ENCODE data around the gene SLIT3. TPM values are rescaled to one million over a fixed set of nuclear protein-coding genes. Genes with fewer than 3 reads are reported as not detected.
A peak's percentile ranks its signal among the peaks of the same experiment; 100 is the strongest.

Gene SLIT3
- polyA plus RNA-seq, 6 donors from 2014 or later: not detected

DNA sequence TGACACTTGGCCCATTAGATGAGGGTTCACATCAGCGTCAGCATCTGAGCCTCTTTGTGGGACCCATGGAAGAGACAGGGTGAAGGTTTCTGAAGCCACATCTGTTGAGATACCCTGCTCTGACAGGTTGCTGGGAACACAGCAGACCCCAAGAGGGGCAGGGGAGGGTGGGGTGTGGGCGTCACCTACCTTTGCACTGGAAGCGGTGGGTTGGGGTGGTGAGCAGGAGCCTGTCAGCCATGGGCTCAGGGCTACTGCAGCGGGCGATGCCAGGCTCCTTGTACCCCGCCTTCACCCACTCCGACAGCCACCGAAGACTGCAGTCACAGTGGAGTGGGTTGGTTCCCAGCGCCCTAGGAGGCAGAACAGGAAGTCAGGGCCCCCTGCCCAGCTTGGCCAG, 590.2 kb downstream of the SLIT3 start:
- DNase-seq (no peak), ATAC-seq (ENCODE audit: low read depth in 2 of 2) (no peak)
- H3K27ac Mint-ChIP-seq: peak overlapping the region in 1 of 6 donors; percentile 3
- no peaks in the 10 kb centered on the region for H3K27me3 Mint-ChIP-seq
- no peaks in the 10 kb centered on the region for H3K4me1 Mint-ChIP-seq
- no peak overlapping the region for H3K4me3 Mint-ChIP-seq
- no peaks in the 10 kb centered on the region for H3K9me3 Mint-ChIP-seq
- H3K36me3 Mint-ChIP-seq: no peaks in the 10 kb centered on the region

DNA sequence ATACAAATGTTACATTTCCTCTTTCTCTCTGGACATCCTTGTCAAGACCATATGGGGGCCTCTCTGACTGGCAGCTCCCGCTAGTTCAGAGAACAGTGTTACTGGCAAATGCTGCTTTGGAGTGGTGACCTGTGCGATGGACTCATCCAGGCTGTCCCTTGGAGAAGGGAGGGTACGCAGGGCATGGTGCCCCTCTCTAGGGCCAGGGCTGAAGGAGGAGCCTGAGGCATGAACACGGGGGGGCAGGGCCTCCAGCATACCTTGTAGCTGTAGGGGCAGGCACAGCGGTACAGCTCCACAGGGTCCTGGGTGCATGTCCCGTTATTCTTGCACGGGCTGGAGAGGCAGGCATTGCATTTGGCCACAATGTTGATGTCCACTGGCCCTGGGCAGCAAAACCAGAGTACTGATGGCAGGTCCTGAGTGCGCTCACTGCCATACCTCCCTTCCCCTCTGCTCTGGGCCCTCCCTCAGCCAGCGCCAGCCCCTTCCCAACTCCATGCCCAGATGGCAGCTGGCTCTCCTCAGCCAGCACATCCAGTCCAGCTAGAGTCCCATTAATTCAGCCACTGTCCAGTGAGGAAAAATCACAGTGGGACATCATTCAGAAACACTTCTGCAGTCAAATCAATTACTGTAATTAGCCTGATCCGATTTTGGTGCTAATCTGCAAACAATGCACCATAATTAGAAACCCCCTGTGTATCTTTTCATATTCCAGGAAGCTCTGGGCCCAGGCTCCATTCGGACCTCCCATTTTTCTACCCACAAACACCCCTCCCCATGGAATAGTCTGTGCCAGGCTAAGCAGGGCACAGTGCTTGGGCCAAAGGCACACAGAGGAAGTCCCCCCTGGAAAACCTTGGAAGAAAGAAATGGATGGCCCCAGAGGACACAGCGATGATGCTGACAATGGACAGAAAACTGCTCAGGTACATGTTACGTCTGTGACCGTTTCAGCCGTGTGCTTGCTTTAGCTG, 592.9 kb downstream of the SLIT3 start:
- no peaks in the 10 kb centered on the region for H3K4me1 Mint-ChIP-seq
- peaks cover 0 to 4% (median 0%) of the 10 kb centered on the region in 3 donors for H3K27me3 Mint-ChIP-seq
- no peak for ATAC-seq (ENCODE audit: low read depth in 2 of 2)

DNA sequence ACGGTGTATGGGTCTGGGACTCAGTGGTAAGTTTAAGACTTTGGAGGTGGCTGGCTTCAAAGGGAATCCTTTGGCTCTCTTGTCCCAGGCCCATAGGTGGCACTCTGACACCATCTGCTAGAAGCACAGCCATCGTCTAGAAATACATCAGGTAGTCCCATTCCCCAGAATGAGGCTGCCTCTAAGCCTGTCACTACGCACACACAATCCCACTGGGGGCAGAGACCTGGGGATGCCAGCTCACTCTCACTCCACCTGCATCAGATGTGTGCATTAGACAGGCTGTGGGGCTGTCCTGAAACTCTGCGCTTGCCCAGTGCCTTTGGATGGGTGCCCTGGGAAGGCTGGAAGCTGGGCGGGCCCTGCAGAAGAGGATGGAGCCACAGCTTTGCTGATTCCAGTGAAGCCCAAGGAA, 594.3 kb downstream of the SLIT3 start:
- DNase-seq (no peak), ATAC-seq (ENCODE audit: low read depth in 2 of 2) (no peak)
- no peaks in the 10 kb centered on the region for H3K9me3 Mint-ChIP-seq
- H3K4me1 Mint-ChIP-seq: no peaks in the 10 kb centered on the region
- H3K4me3 Mint-ChIP-seq: no peak overlapping the region
- peaks cover 0 to 4% (median 0%) of the 10 kb centered on the region in 3 donors for H3K27me3 Mint-ChIP-seq
- no peak overlapping the region for H3K27ac Mint-ChIP-seq
- no peaks in the 10 kb centered on the region for H3K36me3 Mint-ChIP-seq

More for the DNA sequence above, 592.9 kb downstream of the SLIT3 start:
- Mint-ChIP-seq H3K9me3 (no peaks in the 10 kb centered on the region), H3K27ac (no peak overlapping the region), H3K4me3 (no peak overlapping the region), H3K36me3 (no peaks in the 10 kb centered on the region)
- DNase-seq: no peak

DNA sequence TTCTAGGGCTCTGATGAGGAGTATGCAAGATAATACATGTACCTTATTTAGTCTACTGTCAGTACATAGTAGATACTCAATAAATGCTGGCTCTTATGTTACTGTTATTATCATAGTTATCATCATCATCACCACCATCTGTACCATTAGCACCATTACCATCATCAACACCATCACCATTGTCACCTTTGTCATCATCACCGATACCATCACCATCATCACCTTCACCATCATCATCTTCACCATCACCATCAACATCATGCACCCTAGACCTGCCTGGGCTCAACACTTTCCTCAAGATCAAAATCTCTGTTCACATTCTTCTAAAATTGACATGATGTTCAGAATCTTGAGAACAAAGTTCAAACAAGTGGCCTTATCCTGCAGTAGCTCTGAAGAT, 595.6 kb downstream of the SLIT3 start:
- H3K4me1 Mint-ChIP-seq: no peaks in the 10 kb centered on the region
- H3K9me3 Mint-ChIP-seq: no peaks in the 10 kb centered on the region
- ATAC-seq (ENCODE audit: low read depth in 2 of 2) (no peak), DNase-seq (no peak)
- H3K27ac Mint-ChIP-seq: no peak overlapping the region
- no peak overlapping the region for H3K4me3 Mint-ChIP-seq
- H3K27me3 Mint-ChIP-seq: peaks cover 0 to 4% (median 0%) of the 10 kb centered on the region in 3 donors
- no peaks in the 10 kb centered on the region for H3K36me3 Mint-ChIP-seq

DNA sequence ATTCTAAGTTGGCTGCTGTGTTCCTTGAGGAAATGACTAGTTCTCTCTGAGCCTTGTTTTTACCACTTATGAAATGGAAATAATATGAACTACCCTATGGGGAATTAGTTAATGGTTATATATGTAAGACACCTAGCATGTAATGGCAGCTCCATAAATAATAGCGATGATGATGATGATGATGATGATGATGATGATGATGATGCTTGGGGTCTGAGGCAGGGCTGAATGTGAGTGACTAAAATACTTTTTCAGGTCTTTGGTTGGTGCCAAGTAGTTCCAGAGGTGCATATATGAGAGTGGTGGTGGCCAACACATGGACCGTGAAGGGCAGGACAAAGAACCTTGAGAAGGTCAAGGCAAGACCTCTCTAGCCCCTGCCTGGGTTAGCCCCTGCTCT, 598.4 kb downstream of the SLIT3 start:
- no peak overlapping the region for H3K27ac Mint-ChIP-seq
- no peaks in the 10 kb centered on the region for H3K36me3 Mint-ChIP-seq
- no peak for ATAC-seq (ENCODE audit: low read depth in 2 of 2)
- H3K9me3 Mint-ChIP-seq: no peaks in the 10 kb centered on the region
- DNase-seq: no peak
- no peak overlapping the region for H3K4me3 Mint-ChIP-seq
- H3K4me1 Mint-ChIP-seq: no peaks in the 10 kb centered on the region
- H3K27me3 Mint-ChIP-seq: peaks cover 5 to 10% (median 10%) of the 10 kb centered on the region in 3 donors

DNA sequence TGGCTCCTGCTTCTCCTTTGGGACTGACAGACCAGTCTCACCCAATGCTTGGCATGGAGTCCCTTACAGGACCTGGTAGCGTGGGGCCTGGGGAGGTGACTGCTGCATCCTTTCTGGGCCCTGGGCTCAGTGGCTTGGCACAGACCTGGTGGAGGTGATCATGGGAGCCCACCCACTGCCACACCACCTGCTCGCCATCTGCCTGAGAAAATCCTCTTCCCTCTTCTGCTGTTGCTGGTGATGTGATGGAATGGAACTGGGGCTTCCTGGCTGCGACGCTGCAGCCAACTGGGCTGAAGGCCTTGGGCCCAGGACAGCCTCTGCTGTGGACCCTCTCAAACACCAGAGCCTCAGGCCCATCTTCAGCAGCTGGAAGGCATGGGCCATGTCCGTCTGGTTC, 599.3 kb downstream of the SLIT3 start:
- Mint-ChIP-seq H3K36me3 (no peaks in the 10 kb centered on the region), H3K27ac (no peak overlapping the region), H3K4me1 (no peaks in the 10 kb centered on the region), H3K9me3 (no peaks in the 10 kb centered on the region), H3K27me3 (peaks cover 11 to 17% (median 12%) of the 10 kb centered on the region in 3 donors), H3K4me3 (no peak overlapping the region)
- DNase-seq (no peak), ATAC-seq (ENCODE audit: low read depth in 2 of 2) (no peak)

DNA sequence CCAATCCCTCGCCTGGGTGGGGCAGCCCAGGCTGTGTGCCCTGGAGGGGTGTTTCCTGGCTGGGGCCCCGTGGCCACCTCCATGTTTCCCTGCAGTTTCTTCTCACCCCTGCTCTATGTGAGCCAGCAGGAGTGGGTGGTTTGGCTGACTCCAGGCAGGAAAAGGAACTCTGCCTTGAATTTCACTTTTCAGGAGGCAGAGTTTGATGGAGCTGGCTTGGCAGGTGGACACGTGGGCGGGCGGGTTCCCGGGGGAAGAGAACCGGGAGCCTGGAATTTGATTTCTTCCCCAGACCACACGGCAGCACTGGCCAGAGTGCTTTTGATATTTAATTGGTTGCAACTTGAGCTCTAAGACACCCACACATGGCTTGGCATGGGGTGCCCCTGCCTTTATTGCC, 601.9 kb downstream of the SLIT3 start:
- Mint-ChIP-seq H3K9me3 (no peaks in the 10 kb centered on the region), H3K4me1 (no peaks in the 10 kb centered on the region), H3K36me3 (no peaks in the 10 kb centered on the region), H3K4me3 (no peak overlapping the region), H3K27ac (no peak overlapping the region), H3K27me3 (peaks cover 11 to 24% (median 12%) of the 10 kb centered on the region in 3 donors)
- no peak for ATAC-seq (ENCODE audit: low read depth in 2 of 2)
- DNase-seq: no peak

DNA sequence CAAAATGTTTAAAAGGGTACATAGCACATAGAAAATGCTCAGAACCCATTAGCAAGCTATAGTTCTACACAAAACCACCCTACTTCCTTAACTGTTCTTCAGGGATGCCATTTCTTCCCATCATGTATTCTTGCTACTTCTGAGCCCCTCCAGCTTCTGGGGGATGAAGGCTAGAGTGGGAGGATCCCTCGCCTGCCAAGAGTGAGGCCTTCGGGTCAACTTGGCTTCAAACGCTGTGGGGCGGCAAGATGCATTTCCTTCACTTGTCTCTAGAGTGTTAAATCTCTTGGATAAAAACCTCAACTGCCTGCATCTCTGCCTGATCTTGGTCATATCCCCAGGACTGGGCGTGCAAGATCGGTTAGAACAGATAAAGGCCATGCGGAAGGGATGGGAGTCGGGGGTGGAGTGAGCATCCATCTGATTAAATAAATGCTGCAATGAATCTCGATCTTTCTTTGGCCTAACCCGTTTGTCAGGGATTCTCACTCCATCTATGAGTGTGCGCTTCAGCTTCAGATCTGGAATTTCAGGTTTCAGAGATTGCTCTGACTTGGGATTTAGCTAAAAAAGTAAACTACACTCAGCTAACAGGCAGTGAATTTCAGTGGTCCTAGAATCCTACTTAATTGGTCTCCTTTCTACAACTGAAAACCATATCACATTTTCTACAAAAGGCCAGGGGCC, 603.8 kb downstream of the SLIT3 start:
- no peak overlapping the region for H3K4me3 Mint-ChIP-seq
- no peaks in the 10 kb centered on the region for H3K36me3 Mint-ChIP-seq
- H3K27me3 Mint-ChIP-seq: peaks cover 16 to 24% (median 17%) of the 10 kb centered on the region in 3 donors
- no peak for DNase-seq
- no peaks in the 10 kb centered on the region for H3K4me1 Mint-ChIP-seq
- ATAC-seq (ENCODE audit: low read depth in 2 of 2): no peak
- H3K27ac Mint-ChIP-seq: no peak overlapping the region
- H3K9me3 Mint-ChIP-seq: no peaks in the 10 kb centered on the region

DNA sequence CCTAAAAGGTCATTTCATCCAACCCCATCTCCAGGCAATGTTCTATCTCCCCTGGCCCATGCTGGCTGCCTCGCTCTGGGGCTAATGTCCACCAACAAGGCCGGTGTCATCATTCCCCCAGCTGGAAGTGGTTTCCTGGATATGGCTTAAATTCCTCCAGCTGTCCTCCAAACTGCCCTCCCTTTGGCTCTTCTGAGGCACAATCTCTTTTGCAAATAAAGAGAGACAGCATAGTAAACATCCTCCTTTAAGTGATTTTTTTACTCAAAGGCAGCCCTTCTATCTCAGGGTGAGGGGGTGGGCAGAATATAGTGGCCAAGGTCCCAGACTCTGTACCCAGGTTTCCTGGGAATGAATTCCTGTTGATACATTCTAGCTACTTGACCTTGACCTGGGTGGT, 604.3 kb downstream of the SLIT3 start:
- no peak for ATAC-seq (ENCODE audit: low read depth in 2 of 2)
- H3K4me3 Mint-ChIP-seq: no peak overlapping the region
- no peaks in the 10 kb centered on the region for H3K4me1 Mint-ChIP-seq
- no peak for DNase-seq
- H3K27ac Mint-ChIP-seq: no peak overlapping the region
- H3K27me3 Mint-ChIP-seq: peaks cover 19 to 29% (median 21%) of the 10 kb centered on the region in 3 donors
- H3K36me3 Mint-ChIP-seq: no peaks in the 10 kb centered on the region
- no peaks in the 10 kb centered on the region for H3K9me3 Mint-ChIP-seq

DNA sequence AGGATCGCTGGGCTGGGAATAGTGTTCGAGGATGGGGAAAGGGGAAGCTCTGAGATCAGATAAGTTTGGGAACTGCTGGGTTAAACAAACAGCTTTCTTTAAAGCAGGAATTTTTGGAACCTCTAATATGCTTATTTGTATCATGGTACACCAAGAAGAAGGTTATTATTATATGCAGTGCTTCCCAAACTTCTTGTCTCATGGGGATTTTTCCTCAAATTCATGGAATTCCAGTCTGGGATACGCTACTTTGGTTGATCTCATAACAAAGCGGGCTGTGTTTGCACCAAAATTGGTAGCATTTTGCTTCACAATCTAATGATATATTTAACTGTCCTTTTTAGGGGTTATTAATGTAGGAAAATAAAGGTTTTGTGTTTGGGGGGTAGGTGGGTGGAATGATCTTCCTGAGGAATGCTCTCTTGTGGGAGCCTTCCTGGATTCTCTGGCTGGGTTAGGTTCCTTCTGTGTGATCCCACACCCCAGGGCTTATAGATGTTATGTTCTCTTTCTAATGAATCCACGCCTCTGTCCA, 605.6 kb downstream of the SLIT3 start:
- no peaks in the 10 kb centered on the region for H3K9me3 Mint-ChIP-seq
- peak overlapping the region in 1 of 6 donors; percentile 42 for H3K27ac Mint-ChIP-seq
- no peak for ATAC-seq (ENCODE audit: low read depth in 2 of 2)
- H3K4me1 Mint-ChIP-seq: no peaks in the 10 kb centered on the region
- peaks cover 19 to 31% (median 21%) of the 10 kb centered on the region in 3 donors for H3K27me3 Mint-ChIP-seq
- no peak for DNase-seq
- no peak overlapping the region for H3K4me3 Mint-ChIP-seq
- no peaks in the 10 kb centered on the region for H3K36me3 Mint-ChIP-seq

DNA sequence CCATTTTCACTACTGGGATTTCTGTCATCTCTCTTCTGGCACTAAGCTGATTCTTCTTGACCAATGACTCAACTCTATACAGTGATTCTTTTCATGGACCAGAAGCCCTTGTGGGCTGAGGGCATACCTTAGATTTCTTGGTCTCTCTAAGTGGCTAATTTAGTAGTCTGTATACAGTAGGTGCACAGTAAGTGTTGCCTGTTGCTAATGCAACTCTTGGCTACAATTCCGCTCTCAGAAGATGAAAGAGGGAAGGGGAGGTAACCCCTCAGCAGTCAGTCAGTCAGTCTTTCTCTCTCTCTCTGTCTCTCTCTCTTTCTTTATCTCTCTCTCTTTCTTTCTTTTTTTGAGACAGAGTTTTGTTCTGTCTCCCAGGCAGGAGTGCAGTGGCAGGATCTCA, 606.6 kb downstream of the SLIT3 start:
- peaks cover 19 to 31% (median 21%) of the 10 kb centered on the region in 3 donors for H3K27me3 Mint-ChIP-seq
- no peaks in the 10 kb centered on the region for H3K9me3 Mint-ChIP-seq
- no peaks in the 10 kb centered on the region for H3K4me1 Mint-ChIP-seq
- ATAC-seq (ENCODE audit: low read depth in 2 of 2) (no peak), DNase-seq (no peak)
- H3K27ac Mint-ChIP-seq: no peak overlapping the region
- H3K36me3 Mint-ChIP-seq: no peaks in the 10 kb centered on the region
- H3K4me3 Mint-ChIP-seq: peak overlapping the region in 1 of 8 donors; percentile 81

DNA sequence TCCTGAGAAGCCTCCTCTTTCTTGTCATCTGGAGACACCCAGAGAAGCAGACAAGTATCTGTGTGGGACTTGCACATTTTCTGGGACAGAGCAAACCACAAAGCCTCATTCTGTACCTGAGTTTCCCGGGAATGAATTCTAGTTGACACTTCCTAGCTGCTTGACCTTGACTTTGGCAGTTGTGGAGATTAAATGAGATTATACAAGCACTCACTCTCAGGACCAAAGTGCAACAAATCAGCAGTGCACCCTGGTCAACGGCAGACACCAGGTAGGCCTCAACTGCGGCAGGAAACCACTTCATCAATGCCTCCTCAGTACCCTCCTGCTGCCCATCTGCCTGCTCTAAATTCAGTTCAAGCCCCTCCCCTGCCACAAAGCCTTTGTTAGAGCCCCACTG, 607.1 kb downstream of the SLIT3 start:
- Mint-ChIP-seq H3K9me3 (no peaks in the 10 kb centered on the region), H3K27me3 (peaks cover 19 to 31% (median 21%) of the 10 kb centered on the region in 3 donors), H3K4me3 (no peak overlapping the region), H3K36me3 (no peaks in the 10 kb centered on the region), H3K4me1 (no peaks in the 10 kb centered on the region), H3K27ac (no peak overlapping the region)
- ATAC-seq (ENCODE audit: low read depth in 2 of 2) (no peak), DNase-seq (no peak)

DNA sequence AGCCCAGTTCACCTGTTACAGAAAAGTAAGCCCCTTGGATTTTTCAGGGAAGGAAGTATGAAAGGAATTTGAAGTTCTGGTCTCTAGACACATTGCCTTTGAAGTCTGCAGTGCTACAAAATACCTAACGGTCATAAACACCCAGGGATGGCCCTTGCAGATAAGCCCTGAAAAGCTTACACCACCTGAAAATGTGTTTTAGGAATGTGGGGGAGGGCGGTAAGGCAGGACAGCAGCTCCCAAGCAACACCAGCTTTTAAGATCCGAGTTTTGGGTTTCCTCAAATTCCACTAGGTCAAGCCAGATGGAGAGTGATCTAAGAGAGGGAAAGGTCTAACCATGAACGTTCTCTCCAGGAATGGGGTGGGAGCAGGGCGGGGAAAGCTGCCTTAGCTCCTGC, 607.6 kb downstream of the SLIT3 start:
- DNase-seq (no peak), ATAC-seq (ENCODE audit: low read depth in 2 of 2) (no peak)
- Mint-ChIP-seq H3K27ac (no peak overlapping the region), H3K9me3 (no peaks in the 10 kb centered on the region), H3K4me1 (no peaks in the 10 kb centered on the region), H3K36me3 (no peaks in the 10 kb centered on the region), H3K27me3 (peaks cover 18 to 30% (median 23%) of the 10 kb centered on the region in 3 donors), H3K4me3 (no peak overlapping the region)

DNA sequence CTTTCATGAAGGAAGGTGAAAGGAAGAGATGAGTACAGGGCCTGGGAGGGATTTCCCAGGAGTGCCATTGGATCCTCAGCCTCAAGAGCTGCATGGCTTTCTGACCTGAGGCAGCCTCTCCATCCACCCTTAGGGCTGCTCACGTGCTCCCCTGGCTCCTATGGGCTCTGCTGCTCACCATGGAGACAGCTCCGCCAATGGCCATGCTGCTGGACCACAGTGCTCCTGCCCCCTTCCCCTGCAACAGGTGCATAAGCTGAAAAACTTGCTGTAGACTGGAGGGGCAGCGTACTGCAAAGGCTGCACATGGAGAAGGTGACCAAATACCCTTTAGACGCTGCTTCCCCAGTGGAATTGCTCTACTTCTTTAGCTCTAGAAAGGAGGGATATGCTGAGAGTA, 609.0 kb downstream of the SLIT3 start:
- Mint-ChIP-seq H3K27ac (no peak overlapping the region), H3K36me3 (no peaks in the 10 kb centered on the region), H3K27me3 (peaks cover 15 to 18% (median 16%) of the 10 kb centered on the region in 3 donors), H3K9me3 (no peaks in the 10 kb centered on the region), H3K4me1 (no peaks in the 10 kb centered on the region), H3K4me3 (no peak overlapping the region)
- ATAC-seq (ENCODE audit: low read depth in 2 of 2): no peak
- DNase-seq: no peak
